ENCODE data around the gene FASTKD2.

FASTKD2 gene

DNA sequence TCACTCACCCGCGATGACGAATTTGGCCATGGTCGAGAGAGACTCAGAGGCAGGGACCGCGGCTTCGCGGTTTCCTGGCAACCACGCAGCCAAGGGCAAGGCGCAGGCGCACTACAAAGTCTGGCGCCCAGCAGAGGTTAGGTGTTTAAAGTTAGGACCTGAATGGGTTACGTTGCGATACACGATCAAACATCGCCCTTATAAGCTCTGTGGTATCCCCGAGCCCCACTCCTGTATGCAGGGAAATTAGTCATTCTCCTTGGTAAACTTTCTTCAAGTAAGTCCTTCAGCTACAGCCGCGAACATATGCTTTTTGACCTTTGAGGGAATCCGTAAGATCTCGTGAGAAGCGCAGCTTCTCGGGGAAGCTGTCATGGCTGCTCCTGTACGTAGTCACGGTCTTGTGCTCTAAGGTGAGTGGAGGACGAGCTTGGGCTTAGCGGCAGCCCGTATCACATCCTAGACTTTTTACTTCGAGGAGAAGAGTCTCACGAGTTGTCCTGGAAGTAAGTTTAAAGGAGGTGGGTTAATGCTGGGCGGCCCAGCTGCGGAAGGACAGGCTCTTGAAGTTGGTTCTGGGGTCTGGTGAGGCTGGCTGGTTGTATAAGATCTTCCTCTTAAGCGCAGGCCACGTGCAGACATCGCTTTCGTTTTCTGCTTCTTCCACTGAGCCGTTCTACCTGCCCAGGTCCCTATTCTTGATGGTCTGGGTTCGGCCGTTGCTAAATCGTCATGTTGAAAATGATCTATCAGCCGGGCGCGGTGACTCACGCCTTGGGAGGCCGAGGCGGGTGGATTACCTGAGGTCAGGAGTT lies at the start of gene FASTKD2, which contains the start of gene MDH1B:
Gene FASTKD2, plus strand, starts transcription at position 365 of the 815 bp plus-strand sequence. CDS start 1,088 bp downstream, outside the sequence.
Gene MDH1B, minus strand, starts transcription at position 87 of the 815 bp plus-strand sequence. Its CDS starts 57 bp downstream, at position 30.
- DNase-seq (ENCODE audit: low read depth in 2 of 2, low spot score in 1 of 2): peak; percentile 58 to 62

DNA sequence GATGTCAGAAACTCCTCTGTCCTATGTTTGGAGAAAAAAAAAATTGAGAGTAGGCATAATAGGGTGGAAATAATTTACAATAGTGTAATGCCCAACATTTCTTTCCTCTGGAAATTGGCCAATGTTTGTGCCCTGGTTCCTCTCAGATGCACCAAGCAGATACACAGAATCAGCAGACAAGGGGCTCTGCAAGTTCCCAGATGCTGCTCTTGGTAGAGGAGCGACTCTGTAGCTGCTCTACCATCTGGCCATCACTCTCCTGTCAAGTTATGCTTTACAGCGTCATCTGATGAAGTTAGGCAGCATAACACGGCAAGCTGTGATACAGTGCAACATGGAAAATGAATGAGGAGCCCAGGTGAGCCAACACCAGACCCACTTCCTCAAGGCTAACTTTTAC lies 48.8 kb upstream of the FASTKD2 start:
- no peak for DNase-seq (ENCODE audit: low read depth in 2 of 2, low spot score in 1 of 2)

DNA sequence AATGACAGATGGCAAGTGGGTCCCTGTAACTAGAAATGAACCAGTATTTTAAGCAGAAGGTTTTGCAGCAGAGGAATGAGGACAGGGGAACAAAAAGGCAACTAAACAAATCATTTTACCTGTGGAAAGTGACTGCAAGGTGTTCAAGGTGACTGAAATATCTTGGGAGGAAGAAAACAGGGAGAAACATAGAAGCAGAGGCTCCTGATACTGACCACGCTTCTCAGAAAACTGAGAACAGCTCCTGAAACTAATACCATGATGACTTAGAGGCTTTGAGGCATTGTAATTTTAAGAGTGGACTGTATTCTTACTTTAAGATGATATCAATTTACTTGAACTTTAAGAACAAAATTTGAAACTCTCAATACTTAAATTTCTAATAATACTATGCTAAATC lies 47.1 kb upstream of the FASTKD2 start, which contains the start of gene DYTN:
Gene DYTN, minus strand, starts transcription at position 101 of the 400 bp plus-strand sequence. CDS start 117 bp downstream, outside the sequence.
- DNase-seq (ENCODE audit: low read depth in 2 of 2, low spot score in 1 of 2): no peak

DNA sequence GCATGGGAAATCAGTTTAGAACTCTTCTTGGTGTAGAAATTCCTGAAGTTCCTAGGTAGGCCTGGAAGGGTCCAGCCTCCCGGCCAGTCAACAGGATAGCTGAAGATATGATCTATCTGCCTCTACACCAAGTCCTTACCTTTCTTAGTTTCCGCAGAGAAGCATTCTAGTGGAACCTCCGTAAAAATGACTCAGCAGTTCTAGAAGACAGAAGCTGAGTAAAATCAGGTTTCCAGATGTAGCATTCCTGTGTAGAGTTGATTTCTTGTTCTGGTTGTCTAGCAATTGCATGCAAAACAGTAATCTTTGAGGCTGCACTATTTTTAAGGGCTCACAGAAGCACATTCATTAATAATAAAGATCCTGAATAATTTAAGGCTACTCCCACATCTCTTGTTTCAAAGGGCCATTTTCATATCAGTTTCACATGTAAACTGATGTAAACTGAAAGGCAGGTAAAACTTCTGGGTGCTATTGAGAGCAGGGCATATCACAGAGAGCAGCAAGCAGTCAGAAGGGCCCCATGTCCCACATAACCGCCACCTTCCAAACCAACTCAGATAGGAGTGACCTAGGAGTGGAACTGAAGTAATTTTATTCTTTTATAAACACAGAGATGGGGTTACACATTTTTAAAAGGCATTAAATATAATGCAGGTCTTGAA lies 44.0 kb upstream of the FASTKD2 start:
- DNase-seq (ENCODE audit: low read depth in 2 of 2, low spot score in 1 of 2): no peak

DNA sequence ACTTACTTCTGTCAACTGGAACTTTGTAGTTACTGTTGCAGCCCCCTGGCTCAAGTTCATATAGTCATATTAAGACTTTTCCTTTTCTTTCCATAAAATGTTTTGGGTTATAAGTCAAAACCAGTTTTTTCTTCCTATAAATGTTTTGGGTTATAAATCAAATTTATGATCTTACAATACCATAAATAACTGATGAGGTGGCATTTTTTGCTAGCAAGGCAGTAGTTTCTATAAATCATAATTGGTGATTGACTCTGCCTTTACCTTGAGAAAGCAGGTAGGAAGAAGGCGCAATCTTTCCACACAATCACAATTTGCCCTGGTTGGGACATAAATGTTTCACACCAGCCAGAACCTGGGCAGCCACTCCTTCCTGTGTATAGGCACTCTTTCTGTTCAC lies 42.1 kb upstream of the FASTKD2 start:
- DNase-seq (ENCODE audit: low read depth in 2 of 2, low spot score in 1 of 2): no peak

DNA sequence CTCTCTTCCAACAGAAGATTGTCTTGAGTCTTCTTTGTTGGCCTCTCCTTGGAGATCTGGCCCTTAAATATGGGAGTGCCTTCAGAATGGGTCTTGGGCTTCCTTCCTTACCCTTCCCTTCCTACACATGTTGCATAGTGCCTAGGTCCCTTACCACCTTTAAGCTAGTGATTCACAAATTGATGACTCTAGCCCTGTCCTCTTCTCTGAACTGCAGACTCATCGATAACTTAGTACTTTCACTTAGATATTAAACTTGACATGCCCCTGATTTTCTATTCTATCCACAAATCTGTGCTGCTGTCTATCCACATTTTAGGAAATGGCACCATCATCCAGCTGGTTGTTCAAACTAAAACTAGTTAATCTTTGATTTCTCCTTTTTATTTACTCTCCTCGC lies 38.1 kb upstream of the FASTKD2 start:
- no peak for DNase-seq (ENCODE audit: low read depth in 2 of 2, low spot score in 1 of 2)

DNA sequence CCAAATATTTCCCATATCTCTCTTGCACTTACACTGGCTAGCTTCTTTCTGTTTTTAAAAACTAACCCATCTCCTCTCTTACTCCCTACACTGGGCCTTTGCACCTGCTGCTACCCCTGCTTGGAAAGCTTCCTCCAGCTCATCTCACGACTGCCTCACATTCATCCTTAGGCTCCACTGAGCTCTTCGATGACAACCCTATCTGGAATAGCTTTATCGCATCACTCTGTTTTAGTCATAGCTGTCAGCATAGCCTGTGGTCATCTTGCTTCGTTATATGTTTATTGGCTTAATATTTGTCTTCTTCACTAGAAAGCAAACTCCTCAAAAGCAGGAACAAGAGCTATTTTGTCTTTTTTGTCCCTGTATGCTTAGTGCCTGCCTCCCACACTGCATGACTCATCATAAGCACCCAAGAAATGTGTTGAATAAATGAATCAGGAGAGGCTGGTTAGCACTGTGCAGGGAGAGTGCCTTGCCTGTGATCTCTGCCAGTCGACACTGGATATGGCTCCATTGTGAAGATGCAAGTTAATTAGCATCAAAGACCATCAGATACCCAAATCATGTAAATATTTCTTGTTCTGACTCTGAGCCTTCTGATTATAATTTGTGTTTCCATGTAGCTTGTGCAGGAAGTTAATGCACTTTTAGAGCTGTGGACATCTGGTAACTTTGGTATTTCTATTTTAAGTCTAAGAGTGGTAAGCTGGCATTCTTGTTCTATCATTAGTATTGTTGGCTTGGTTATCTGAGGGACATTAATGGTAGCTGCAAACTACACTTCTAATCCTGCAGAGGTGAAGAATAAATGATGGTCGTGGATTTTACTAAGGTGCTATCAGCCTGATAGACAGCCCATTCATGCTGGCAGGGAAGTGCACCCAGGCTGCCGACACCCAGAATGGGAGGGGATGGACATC lies 36.9 kb upstream of the FASTKD2 start:
- DNase-seq (ENCODE audit: low read depth in 2 of 2, low spot score in 1 of 2): no peak

DNA sequence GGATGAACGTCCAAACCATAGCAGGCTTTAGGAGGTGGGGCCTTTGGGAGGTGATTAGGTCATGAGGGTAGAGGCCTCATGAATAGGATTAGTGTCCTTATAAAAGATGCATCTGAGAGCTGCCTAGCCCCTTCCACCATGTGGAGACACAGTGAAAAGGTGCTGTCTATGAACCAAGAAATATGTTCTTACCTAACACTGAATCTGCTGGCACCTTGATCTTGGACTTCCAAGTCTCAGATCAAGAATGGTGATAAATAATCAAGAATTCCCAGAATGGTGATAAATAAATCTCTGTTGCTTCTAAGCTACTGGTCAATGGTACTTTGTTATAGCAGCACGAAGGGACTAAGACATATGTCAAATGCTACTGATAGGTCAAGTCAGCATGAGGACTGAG lies 32.1 kb upstream of the FASTKD2 start:
- no peak for DNase-seq (ENCODE audit: low read depth in 2 of 2, low spot score in 1 of 2)

DNA sequence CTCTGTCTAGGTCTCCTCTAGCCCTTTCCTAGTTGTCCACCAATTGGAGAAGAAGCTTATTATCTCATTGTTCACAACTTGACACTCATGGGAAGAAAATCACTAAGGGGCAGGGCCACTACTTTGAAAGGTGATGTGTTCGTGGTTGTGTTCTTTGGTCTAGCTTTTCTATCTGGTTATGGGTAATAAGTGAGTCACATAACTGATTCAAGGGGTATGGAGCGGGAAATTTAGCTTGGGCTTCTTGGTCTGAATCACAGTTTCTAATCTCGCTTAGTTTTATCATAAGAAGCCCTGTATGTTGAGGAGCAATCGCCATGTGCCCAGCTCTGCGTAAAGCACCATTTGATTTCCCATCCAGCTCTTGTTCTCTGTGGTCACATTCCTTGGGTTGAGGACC lies 28.5 kb upstream of the FASTKD2 start:
- no peak for DNase-seq (ENCODE audit: low read depth in 2 of 2, low spot score in 1 of 2)

DNA sequence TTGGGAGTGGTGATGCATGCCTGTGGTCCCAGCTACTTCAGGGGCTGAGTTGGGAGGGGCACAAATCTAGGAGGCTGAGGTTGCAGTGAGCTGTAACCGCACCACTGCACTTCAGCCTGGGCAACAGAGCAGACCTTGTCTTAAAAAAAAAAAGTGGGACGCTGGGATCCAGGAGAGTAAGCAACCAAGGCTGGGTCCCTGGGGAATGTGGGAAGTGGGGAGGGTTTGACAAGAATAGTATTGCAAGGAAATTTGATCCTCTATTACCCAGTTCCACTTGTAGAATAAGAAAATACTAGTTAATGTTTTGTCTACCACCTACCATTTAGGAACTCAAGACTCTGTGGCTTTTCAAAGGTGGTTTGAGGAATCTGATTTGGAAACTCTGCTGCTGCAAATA lies 26.1 kb upstream of the FASTKD2 start:
- no peak for DNase-seq (ENCODE audit: low read depth in 2 of 2, low spot score in 1 of 2)

DNA sequence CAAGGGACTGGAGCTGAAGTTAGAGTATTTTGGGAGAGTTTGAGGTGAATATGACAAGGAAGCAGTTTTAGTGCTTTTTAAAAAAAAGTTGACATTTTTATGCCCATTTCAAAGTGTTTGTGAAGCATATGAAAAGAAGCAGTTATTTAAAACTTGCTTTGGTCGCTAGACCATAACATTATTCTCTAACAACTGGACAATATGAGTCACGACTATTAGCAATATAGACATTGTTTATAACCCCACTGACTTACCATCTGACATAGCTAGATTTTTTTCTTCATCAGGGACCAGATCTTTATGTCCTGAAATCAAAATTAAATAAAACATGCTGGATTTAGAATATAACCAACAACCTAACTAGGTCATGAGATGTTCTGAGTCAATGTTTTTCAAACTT lies 24.6 kb upstream of the FASTKD2 start:
- DNase-seq (ENCODE audit: low read depth in 2 of 2, low spot score in 1 of 2): no peak

DNA sequence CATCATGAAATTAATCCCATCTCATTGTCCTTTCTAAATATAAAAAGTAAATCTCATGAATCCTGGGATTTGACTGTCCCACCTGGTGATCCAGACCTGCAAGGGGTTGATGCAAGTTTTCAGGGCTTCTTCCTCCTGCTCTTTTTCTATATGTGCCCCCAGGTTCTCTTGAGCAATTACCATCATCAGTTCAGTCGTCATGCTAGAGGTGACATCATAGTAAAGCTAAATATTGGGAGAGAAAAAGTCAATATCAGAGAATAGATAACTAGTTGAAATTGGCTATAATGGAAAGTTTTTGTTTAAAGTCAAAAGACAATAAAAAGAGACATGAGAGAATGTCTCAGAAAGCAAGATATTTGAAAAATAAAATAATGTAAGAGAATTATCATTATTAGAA lies 8.6 kb upstream of the FASTKD2 start:
- no peak for DNase-seq (ENCODE audit: low read depth in 2 of 2, low spot score in 1 of 2)

DNA sequence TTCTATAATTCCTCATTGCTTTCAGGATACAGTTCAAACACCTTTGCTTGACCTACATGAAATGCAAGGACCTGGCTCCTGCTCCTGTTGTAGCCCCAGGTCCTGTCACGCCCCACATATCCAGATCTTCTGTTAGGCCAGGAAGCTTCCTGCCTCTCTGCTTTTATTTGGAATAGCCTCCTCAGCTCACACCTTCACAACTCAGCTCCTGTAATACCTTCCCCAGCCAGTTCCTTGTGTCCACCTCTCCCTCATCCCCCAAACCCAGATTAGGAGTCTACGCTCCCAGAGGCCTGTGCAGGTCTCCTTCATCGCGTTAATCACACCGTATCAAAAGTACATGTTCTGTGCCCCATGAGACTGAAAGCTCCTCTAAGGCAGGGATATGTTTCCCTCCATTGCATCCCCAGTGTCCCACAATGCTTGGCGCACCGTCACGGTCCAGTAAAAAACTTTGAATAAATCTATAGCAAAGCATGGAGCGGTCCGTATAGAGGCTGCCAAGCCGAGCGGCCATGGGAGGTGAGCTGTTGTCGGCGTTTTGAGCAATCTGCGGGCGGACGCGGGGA lies 649 bp upstream of the FASTKD2 start:
- DNase-seq (ENCODE audit: low read depth in 2 of 2, low spot score in 1 of 2): no peak

DNA sequence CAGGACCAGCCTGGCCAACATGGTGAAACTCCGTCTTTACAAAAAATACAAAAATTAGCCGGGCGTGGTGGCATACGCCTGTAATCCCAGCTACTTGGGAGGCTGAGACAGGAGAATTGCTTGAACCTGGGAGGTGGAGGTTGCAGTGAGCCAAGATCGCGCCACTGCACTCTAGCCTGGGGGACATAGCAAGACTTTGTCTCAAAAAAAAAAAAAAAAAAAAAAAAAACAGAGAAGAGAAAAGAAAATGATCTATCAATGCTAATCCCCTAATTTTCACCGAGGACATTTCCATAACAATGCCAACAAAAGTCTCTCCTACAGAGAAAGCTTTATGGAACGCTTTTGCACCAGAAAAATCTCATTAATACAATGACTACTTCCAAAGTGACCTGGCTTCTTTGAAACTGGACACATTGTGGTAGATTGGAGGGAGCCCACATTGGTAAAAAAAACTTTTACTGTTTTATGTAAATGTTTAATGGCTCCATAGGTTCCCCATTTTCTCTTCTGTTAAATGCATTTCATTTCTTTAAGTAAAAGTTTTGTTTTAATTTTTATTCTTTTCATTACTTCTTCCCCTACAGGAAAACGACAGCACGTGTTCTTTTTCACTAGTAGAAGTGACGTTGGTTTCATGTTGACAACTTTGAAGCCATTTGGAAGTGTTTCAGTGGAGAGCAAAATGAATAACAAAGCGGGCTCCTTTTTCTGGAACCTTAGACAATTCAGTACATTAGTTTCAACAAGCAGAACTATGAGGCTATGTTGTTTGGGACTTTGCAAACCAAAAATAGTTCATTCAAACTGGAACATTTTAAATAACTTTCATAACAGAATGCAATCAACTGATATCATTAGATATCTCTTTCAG lies 888 bp downstream of the FASTKD2 start:
- no peak for DNase-seq (ENCODE audit: low read depth in 2 of 2, low spot score in 1 of 2)

DNA sequence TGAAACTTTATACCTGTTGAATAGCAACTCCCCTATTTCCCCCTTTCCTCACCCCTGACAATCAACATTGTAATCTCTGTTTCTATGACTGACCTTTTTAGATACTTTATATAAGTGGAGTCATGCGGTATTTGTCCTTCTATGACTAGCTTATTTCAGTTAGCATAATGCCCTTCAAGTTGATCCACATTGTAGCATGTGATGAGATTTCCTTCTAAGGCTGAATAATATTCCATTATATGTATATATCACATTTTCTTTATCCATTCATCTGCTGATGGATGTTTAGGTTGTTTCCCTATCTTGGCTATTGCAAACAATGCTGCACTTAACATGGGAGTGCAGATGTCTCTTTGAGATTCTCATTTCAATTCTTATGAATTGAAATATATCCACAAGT lies 9.5 kb downstream of the FASTKD2 start:
- DNase-seq (ENCODE audit: low read depth in 2 of 2, low spot score in 1 of 2): no peak

DNA sequence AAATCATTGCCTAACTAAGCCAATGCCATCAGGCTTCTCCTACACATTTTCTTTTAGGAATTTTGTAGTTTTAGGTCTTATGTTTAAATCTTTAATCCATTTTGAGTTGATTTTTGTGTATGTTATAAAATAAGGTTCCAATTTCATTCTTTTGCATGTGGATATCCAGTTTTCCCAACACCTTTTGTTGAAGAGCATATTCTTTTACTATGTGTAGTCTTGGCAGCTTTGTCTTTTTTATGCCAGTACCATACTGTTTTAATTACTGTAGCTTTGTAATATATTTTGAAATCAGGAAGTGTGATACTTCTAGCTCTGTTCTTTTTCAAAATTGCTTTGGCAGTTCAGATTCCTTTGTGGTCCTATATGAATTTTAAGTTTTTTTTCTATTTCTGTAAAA lies 11.0 kb downstream of the FASTKD2 start:
- no peak for DNase-seq (ENCODE audit: low read depth in 2 of 2, low spot score in 1 of 2)

DNA sequence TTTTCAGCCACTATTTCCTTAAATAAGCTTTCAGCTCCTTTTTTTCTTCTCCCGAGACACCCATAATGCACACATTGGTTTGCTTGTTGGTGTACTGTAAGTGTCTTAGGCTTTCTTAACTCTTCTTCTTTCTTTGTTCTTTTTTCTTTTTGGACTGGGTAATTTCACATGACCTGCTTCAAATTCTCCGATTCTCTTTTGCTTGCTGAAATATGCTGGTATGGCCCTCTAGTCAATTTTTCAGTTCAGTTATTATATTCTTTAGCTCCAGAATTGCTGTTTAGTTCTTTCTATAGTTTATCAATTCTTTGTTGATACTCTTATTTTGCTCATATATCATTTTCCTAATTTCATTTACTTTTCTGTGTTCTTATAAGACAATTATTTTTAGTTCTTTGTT lies 15.3 kb downstream of the FASTKD2 start:
- DNase-seq (ENCODE audit: low read depth in 2 of 2, low spot score in 1 of 2): no peak

DNA sequence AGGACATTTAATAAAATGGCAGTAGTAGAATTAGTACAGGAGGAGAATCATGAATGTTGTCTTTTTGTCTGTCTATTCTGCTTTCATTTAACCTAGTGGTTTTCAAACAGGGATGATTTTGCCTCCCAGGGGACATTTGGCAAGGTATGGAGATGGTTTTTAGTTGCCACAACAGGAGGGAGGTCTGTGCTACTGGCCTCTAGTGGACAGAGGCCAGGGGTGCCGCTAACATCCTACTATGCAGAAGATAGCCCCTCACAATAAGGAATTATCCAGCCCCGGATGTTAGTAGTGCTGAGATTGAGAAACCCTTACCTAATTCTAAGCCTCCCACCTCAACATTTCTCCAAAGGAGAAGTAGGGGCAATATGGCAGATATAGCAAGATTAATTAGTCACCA lies 18.3 kb downstream of the FASTKD2 start:
- no peak for DNase-seq (ENCODE audit: low read depth in 2 of 2, low spot score in 1 of 2)

DNA sequence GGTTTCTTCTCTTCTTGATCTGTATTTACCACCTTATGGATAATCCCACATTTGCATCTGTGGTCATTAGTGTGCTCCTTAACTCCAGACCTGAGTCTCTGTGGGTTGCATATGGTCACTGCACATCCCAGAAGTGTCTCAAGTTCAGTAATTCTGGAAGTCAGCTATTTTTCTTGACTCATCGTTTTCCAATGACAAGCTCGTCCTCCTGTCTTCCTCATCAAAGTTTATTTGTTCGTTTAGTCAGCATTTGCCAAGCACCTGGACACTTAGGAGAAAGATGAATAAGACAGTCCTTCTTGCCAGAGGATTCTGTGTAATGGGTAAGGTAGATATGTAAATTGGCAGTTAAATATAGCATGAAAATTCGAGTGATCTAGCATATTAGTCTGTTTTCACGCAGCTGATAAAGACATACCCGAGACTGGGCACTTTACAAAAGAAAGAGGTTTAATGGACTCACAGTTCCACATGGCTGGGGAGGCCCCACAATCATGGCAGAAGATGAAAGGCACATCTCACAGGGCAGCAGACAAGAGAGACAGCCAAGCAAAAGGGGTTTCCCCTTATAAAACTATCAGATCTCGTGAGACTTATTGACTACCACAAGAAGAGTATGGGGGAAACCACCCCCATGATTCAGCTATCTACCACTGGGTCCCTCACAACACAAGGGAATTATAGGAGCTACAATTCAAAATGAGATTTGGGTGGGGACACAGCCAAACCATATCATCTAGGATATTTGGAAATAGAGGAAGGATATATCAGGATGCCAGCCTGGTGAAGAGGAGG lies 19.4 kb downstream of the FASTKD2 start:
- no peak for DNase-seq (ENCODE audit: low read depth in 2 of 2, low spot score in 1 of 2)

Data from stimulated activated CD8-positive, alpha-beta memory T cell treated with anti-CD3 and anti-CD28 coated beads, Interleukin-4, amount 100 ng/mL, for 1 hour (primary cell).